Pulmonary artery endothelial cell (primary cell): Measurements from ENCODE around the gene TBC1D22A. TPM values are rescaled to one million over a fixed set of nuclear protein-coding genes. Genes with fewer than 3 reads are reported as not detected.
A peak's percentile ranks its signal among the peaks of the same experiment; 100 is the strongest.
"Not testable (repeated sequence)": the region's sequence is repeated elsewhere in the genome, so short reads cannot be mapped to it uniquely, and the experiment has no call there.

Experiments used
- DNase-seq: peaks from one replicate; pipeline ENCODE4 v3.0.0-alpha.2; 2011; ENCODE audit warnings: low read depth, low spot score
- total RNA-seq: library from RNA; depleted of rRNA; stranded (reverse); fragments of >200 nt; gene quantifications from 2 replicates; pipeline ENCODE4 v1.2.3, GENCODE V29; 2014

TBC1D22A gene
- total RNA-seq, 1 donor from 2014 or later, result 17.4 TPM

GRCh38 chr22:46970411-46971098 is 208.1 kb downstream of the TBC1D22A start:
- DNase-seq, result no peak

GRCh38 chr22:46971099-46971763 is 208.8 kb downstream of the TBC1D22A start:
- DNase-seq, result peak; percentile 88

GRCh38 chr22:46971764-46972125 is 209.3 kb downstream of the TBC1D22A start:
- no peak for DNase-seq

- DNase-seq, result no peak
Observed at GRCh38 chr22:46972256-46972655, 209.8 kb downstream of the TBC1D22A start.

GRCh38 chr22:46972901-46973831 is 210.7 kb downstream of the TBC1D22A start:
- no peak for DNase-seq

- DNase-seq, result no peak
Observed at GRCh38 chr22:46974077-46974476, 211.6 kb downstream of the TBC1D22A start.

- no peak for DNase-seq
Observed at GRCh38 chr22:46974631-46975585, 212.5 kb downstream of the TBC1D22A start.

GRCh38 chr22:46976143-46976542 is 213.7 kb downstream of the TBC1D22A start:
- no peak for DNase-seq

GRCh38 chr22:46976598-46976997 is 214.1 kb downstream of the TBC1D22A start:
- DNase-seq, result no peak

- no peak for DNase-seq
Observed at GRCh38 chr22:46977656-46978343, 215.3 kb downstream of the TBC1D22A start.

- not testable (repeated sequence) for DNase-seq
Observed at GRCh38 chr22:46978668-46979067, 216.2 kb downstream of the TBC1D22A start.

- DNase-seq, result no peak
Observed at GRCh38 chr22:46979506-46979905, 217.1 kb downstream of the TBC1D22A start.

GRCh38 chr22:46980392-46980791 is 217.9 kb downstream of the TBC1D22A start:
- DNase-seq, result no peak

- no peak for DNase-seq
Observed at GRCh38 chr22:46982635-46983034, 220.2 kb downstream of the TBC1D22A start.

GRCh38 chr22:46983046-46983445 is 220.6 kb downstream of the TBC1D22A start:
- no peak for DNase-seq

- peak; percentile 35 for DNase-seq
Observed at GRCh38 chr22:46984751-46985506, 222.5 kb downstream of the TBC1D22A start.

GRCh38 chr22:46985507-46985882 is 223.0 kb downstream of the TBC1D22A start:
- DNase-seq, result no peak

GRCh38 chr22:46986788-46987187 is 224.3 kb downstream of the TBC1D22A start:
- no peak for DNase-seq

- no peak for DNase-seq
Observed at GRCh38 chr22:46990937-46991550, 228.6 kb downstream of the TBC1D22A start.
